WTC11 (cell line): Measurements from ENCODE around the gene VDR. TPM values are rescaled to one million over a fixed set of nuclear protein-coding genes. Genes with fewer than 3 reads are reported as not detected.
A peak's percentile ranks its signal among the peaks of the same experiment; 100 is the strongest.

Experiments used
- ATAC-seq: fragments of 200-7000 bp; cut with Tn5 transposase; 2 replicates; pipeline ENCODE4 v1.10.0; 2021; ENCODE audit warnings: mild to moderate bottlenecking, moderate library complexity
- CTCF ChIA-PET: fragments of 300-600 bp; sonication (Branson Sonifier 250); formaldehyde crosslinking; loops from one replicate; lab custom pipeline; 2021; ENCODE audit warnings: antibody characterized with exemption; lab: Charles Lee
- POLR2A ChIA-PET: fragments of 350-600 bp; sonication (Branson Sonifier 250); formaldehyde crosslinking; loops from one replicate; lab custom pipeline; 2021; ENCODE audit warnings: antibody characterized with exemption; lab: Charles Lee
- DNase-seq: peaks from one replicate; pipeline ENCODE4 v3.0.0; 2021; ENCODE audit warnings: low spot score
- H3K27ac Mint-ChIP-seq: 2 replicates; pipeline ENCODE4 v1.8.0; 2021; ENCODE audit warnings: mixed read lengths
- H3K27me3 Mint-ChIP-seq: 2 replicates; pipeline ENCODE4 v1.8.0; 2021; ENCODE audit warnings: low read depth, mild to moderate bottlenecking, moderate library complexity, mixed read lengths
- H3K36me3 Mint-ChIP-seq: 2 replicates; pipeline ENCODE4 v1.8.0; 2021; ENCODE audit warnings: mixed read lengths
- H3K4me1 Mint-ChIP-seq: 2 replicates; pipeline ENCODE4 v1.8.0; 2022; ENCODE audit warnings: mixed read lengths
- H3K4me3 Mint-ChIP-seq: 2 replicates; pipeline ENCODE4 v1.8.0; 2021; ENCODE audit warnings: mild to moderate bottlenecking, moderate library complexity, mixed read lengths
- H3K9me3 Mint-ChIP-seq: 2 replicates; pipeline ENCODE4 v1.8.0; 2021; ENCODE audit warnings: mixed read lengths
- ATF3 ChIP-seq: sonication (generic); formaldehyde crosslinking; conservative IDR thresholded peaks from 2 replicates; pipeline ENCODE4 v1.8.1; 2022; ENCODE audit warnings: mild to moderate bottlenecking, missing genetic modification reagents
- CREB1 ChIP-seq: sonication (generic); formaldehyde crosslinking; IDR thresholded peaks from 2 replicates; pipeline ENCODE4 v1.8.0; 2023; ENCODE audit warnings: mild to moderate bottlenecking, missing genetic modification reagents
- E2F1 ChIP-seq: sonication (generic); formaldehyde crosslinking; IDR thresholded peaks from 2 replicates; pipeline ENCODE4 v1.8.0; 2022; ENCODE audit warnings: mild to moderate bottlenecking, missing genetic modification reagents
- E2F5 ChIP-seq: sonication (generic); formaldehyde crosslinking; IDR thresholded peaks from 2 replicates; pipeline ENCODE4 v1.8.1; 2022; ENCODE audit warnings: mild to moderate bottlenecking, moderate library complexity, missing genetic modification reagents
- FOXP1 ChIP-seq: sonication (generic); formaldehyde crosslinking; IDR thresholded peaks from 2 replicates; pipeline ENCODE4 v1.8.0; 2022; ENCODE audit warnings: missing genetic modification reagents, mild to moderate bottlenecking, moderate library complexity, borderline replicate concordance
- GRHL2 ChIP-seq: fragments of 250-450 bp; sonication (Bioruptor Pico); IDR thresholded peaks from 2 replicates; pipeline ENCODE4 v1.8.0; 2022; ENCODE audit warnings: mild to moderate bottlenecking, moderate library complexity; ENCODE audit not compliant: insufficient replicate concordance, severe bottlenecking
- GTF2I ChIP-seq: fragments of 250-450 bp; sonication (Bioruptor Pico); conservative IDR thresholded peaks from 2 replicates; pipeline ENCODE4 v1.4.0; 2021; ENCODE audit warnings: mild to moderate bottlenecking
- MAX ChIP-seq: sonication (generic); formaldehyde crosslinking; IDR thresholded peaks from 2 replicates; pipeline ENCODE4 v1.8.0; 2022; ENCODE audit warnings: mild to moderate bottlenecking, missing genetic modification reagents
- MLX ChIP-seq: sonication (generic); formaldehyde crosslinking; IDR thresholded peaks from 2 replicates; pipeline ENCODE4 v1.8.1; 2023; ENCODE audit warnings: mild to moderate bottlenecking, missing genetic modification reagents, moderate library complexity
- NR3C1 ChIP-seq: sonication (generic); formaldehyde crosslinking; conservative IDR thresholded peaks from 2 replicates; pipeline ENCODE4 v1.8.1; 2023; ENCODE audit warnings: low read depth, mild to moderate bottlenecking, missing genetic modification reagents
- PRDM15 ChIP-seq: sonication (generic); formaldehyde crosslinking; IDR thresholded peaks from 2 replicates; pipeline ENCODE4 v1.8.0; 2022; ENCODE audit warnings: missing genetic modification reagents
- RORB ChIP-seq: fragments of 250-450 bp; sonication (Bioruptor Pico); IDR thresholded peaks from 2 replicates; pipeline ENCODE4 v1.9.0; 2021; ENCODE audit warnings: mild to moderate bottlenecking
- SMAD4 ChIP-seq: sonication (generic); formaldehyde crosslinking; IDR thresholded peaks from 2 replicates; pipeline ENCODE4 v1.8.0; 2022; ENCODE audit warnings: mild to moderate bottlenecking, missing genetic modification reagents
- TP53 ChIP-seq: sonication (generic); formaldehyde crosslinking; IDR thresholded peaks from 2 replicates; pipeline ENCODE4 v1.8.1; 2023; ENCODE audit warnings: mild to moderate bottlenecking, missing genetic modification reagents
- USF2 ChIP-seq: sonication (generic); formaldehyde crosslinking; IDR thresholded peaks from 2 replicates; pipeline ENCODE4 v1.8.1; 2023; ENCODE audit warnings: mild to moderate bottlenecking, missing genetic modification reagents, moderate library complexity
- ZBTB43 ChIP-seq: sonication (generic); formaldehyde crosslinking; IDR thresholded peaks from 2 replicates; pipeline ENCODE4 v1.8.1; 2023; ENCODE audit warnings: mild to moderate bottlenecking, missing genetic modification reagents
- ZNF138 ChIP-seq: sonication (generic); formaldehyde crosslinking; conservative IDR thresholded peaks from 2 replicates; pipeline ENCODE4 v1.8.1; 2022; ENCODE audit warnings: mild to moderate bottlenecking, moderate library complexity, missing genetic modification reagents
- ZNF281 ChIP-seq: sonication (generic); formaldehyde crosslinking; IDR thresholded peaks from 2 replicates; pipeline ENCODE4 v1.8.0; 2023; ENCODE audit warnings: mild to moderate bottlenecking, missing genetic modification reagents
- ZNF416 ChIP-seq: fragments of 250-450 bp; sonication (Bioruptor Pico); IDR thresholded peaks from 2 replicates; pipeline ENCODE4 v1.9.0; 2021; ENCODE audit warnings: mild to moderate bottlenecking, inconsistent platforms
- ZNF512 ChIP-seq: sonication (generic); formaldehyde crosslinking; IDR thresholded peaks from 2 replicates; pipeline ENCODE4 v1.8.1; 2022; ENCODE audit warnings: missing genetic modification reagents, borderline replicate concordance
- total RNA-seq: library from RNA; stranded (reverse); gene quantifications from 3 replicates; pipeline ENCODE4 v1.2.3, GENCODE V29; 2021

Gene VDR
- total RNA-seq, 1 experiment from 2014 or later, result 1.3 TPM

GRCh38 chr12:47813511-47814196 is 91.1 kb downstream of the VDR start:
- no peak for TF ChIP-seq MLX (CRISPR knock-in tag)
- no peak for TF ChIP-seq USF2 (CRISPR knock-in tag)
- TF ChIP-seq FOXP1, result no peak
- no peak for TF ChIP-seq ZNF512 (CRISPR knock-in tag)
- TF ChIP-seq E2F5 (CRISPR knock-in tag), result peak; percentile 15; the same call in 1 of the 2 replicates
- TF ChIP-seq GRHL2 (CRISPR knock-in tag), result no peak
- TF ChIP-seq TP53 (CRISPR knock-in tag), result no peak
- TF ChIP-seq RORB, result no peak
- peak; percentile 23; the same call in 1 of the 2 replicates for TF ChIP-seq MAX
- no peak for TF ChIP-seq ZNF416 (CRISPR knock-in tag)
- no peak for TF ChIP-seq E2F1 (CRISPR knock-in tag)
- no peak for TF ChIP-seq SMAD4 (CRISPR knock-in tag)
- TF ChIP-seq PRDM15, result peak; percentile 39; the same call in 1 of the 2 replicates
- no peak for TF ChIP-seq CREB1 (CRISPR knock-in tag)
- no peak for TF ChIP-seq ZBTB43
- no peak for TF ChIP-seq NR3C1
- TF ChIP-seq ATF3, result no peak
- peak; percentile 26; the same call in 1 of the 2 replicates for TF ChIP-seq ZNF281 (CRISPR knock-in tag)
- no peak for TF ChIP-seq ZNF138 (CRISPR knock-in tag)
- no peak for TF ChIP-seq GTF2I (CRISPR knock-in tag)
- CTCF ChIA-PET, result interaction anchor here (0.6 to 8.8 kb wide), 15 partner anchors 7 to 154 kb away, joined by 3 to 99 read pairs (median 5); partner anchors contain the start of gene VDR

More at GRCh38 chr12:47813511-47814196, 91.1 kb downstream of the VDR start:
- ATAC-seq (peak; percentile 18), DNase-seq (peak; percentile 36)
- POLR2A ChIA-PET, result interaction anchor here (0.6 to 2.7 kb wide), 9 partner anchors 12 to 1954 kb away, joined by 3 to 14 read pairs (median 4); partner anchors contain the start of genes CCDC184 and COL2A1
- Mint-ChIP-seq H3K36me3 (no peaks in the 10 kb centered on the region; the same call in 1 of the 2 replicates), H3K9me3 (no peaks in the 10 kb centered on the region), H3K27me3 (no peaks in the 10 kb centered on the region), H3K4me1 (peaks cover 83% of the 10 kb centered on the region), H3K27ac (peak overlapping the region; percentile 98), H3K4me3 (peak overlapping the region; percentile 60)
